ENCODE data around the gene TMCO6.
A peak's percentile ranks its signal among the peaks of the same experiment; 100 is the strongest.
"Not testable (repeated sequence)": the region's sequence is repeated elsewhere in the genome, so short reads cannot be mapped to it uniquely, and the experiment has no call there.

Gene TMCO6

GRCh38 chr5:140631036-140631417 is 8.2 kb upstream of the TMCO6 start:
- no peak for DNase-seq

- peak; percentile 84 for DNase-seq
Observed at GRCh38 chr5:140631831-140632365, 7.4 kb upstream of the TMCO6 start.

- peak; percentile 84 for DNase-seq
Observed at GRCh38 chr5:140632366-140633020, 6.8 kb upstream of the TMCO6 start.

GRCh38 chr5:140633021-140633471 is 6.2 kb upstream of the TMCO6 start, which contains the start of gene CD14:
Gene CD14, minus strand, starts transcription at chr5:140633175. Its CDS starts 104 bp downstream, at chr5:140633071.
- peak; percentile 80 for DNase-seq

GRCh38 chr5:140633501-140633900 is 5.8 kb upstream of the TMCO6 start:
- DNase-seq: no peak

GRCh38 chr5:140634103-140634502 is 5.1 kb upstream of the TMCO6 start:
- DNase-seq: no peak

- no peak for DNase-seq
Observed at GRCh38 chr5:140635291-140636257, 3.7 kb upstream of the TMCO6 start.

GRCh38 chr5:140637371-140638100 is 1.7 kb upstream of the TMCO6 start:
- DNase-seq: no peak

GRCh38 chr5:140638898-140639147 is 428 bp upstream of the TMCO6 start:
- not testable (repeated sequence) for DNase-seq

- DNase-seq: no peak
Observed at GRCh38 chr5:140641716-140642115, 2.5 kb downstream of the TMCO6 start.

GRCh38 chr5:140642718-140643117 is 3.5 kb downstream of the TMCO6 start:
- no peak for DNase-seq

- peak; percentile 57 for DNase-seq
Observed at GRCh38 chr5:140647042-140647419, 7.8 kb downstream of the TMCO6 start.

- no peak for DNase-seq
Observed at GRCh38 chr5:140658870-140659269, 19.6 kb downstream of the TMCO6 start.

GRCh38 chr5:140660371-140660770 is 21.1 kb downstream of the TMCO6 start:
- not testable (repeated sequence) for DNase-seq

GRCh38 chr5:140664030-140664358 is 24.7 kb downstream of the TMCO6 start:
- no peak for DNase-seq

- DNase-seq: peak; percentile 98
Observed at GRCh38 chr5:140664359-140665119, 25.3 kb downstream of the TMCO6 start, which contains the start of gene WDR55. Gene WDR55, plus strand, starts transcription at chr5:140664904. Its CDS starts 9 bp downstream, at chr5:140664913.

- not testable (repeated sequence) for DNase-seq
Observed at GRCh38 chr5:140671035-140671434, 31.8 kb downstream of the TMCO6 start.

- DNase-seq: no peak
Observed at GRCh38 chr5:140671472-140672125, 32.3 kb downstream of the TMCO6 start.

GRCh38 chr5:140672455-140673186 is 33.4 kb downstream of the TMCO6 start:
- peak; percentile 44 for DNase-seq

- no peak for DNase-seq
Observed at GRCh38 chr5:140673187-140673976, 34.1 kb downstream of the TMCO6 start, which contains the start of gene DND1. Gene DND1, minus strand, starts transcription at chr5:140673576. Its CDS starts 34 bp downstream, at chr5:140673542.
